IMR-90 (cell line): ENCODE data around the gene FLRT1. TPM values are rescaled to one million over a fixed set of nuclear protein-coding genes. Genes with fewer than 3 reads are reported as not detected.

ENCODE experiments used
- ATAC-seq: fragments of 200-7000 bp; cut with Tn5 transposase; 2 replicates; pipeline ENCODE4 v1.9.1; 2020; ENCODE audit warnings: low read depth, mild to moderate bottlenecking, moderate library complexity
- BruUV-seq: library from RNA; stranded (reverse); fragments of 400-500 nt; replicated peaks from 2 replicates; lab custom pipeline; 2021; lab: Mats Ljungman, UMichigan
- CTCF ChIA-PET: fragments of 300-600 bp; formaldehyde crosslinking; extraction: SDS; loops from one replicate; lab custom pipeline; 2021; ENCODE audit warnings: antibody characterized with exemption; lab: Yijun Ruan, JAX
- POLR2A ChIA-PET: fragments of 300-600 bp; sonication (Branson Sonifier 250); formaldehyde crosslinking; loops from one replicate; lab custom pipeline; 2022; ENCODE audit warnings: antibody characterized with exemption; ENCODE audit not compliant: unreplicated experiment; lab: Charles Lee
- DNase-seq: peaks from one replicate; pipeline ENCODE4 v3.0.0; 2013
- H2AFZ ChIP-seq: replicated peaks from 2 replicates; pipeline ENCODE3; 2013; ENCODE audit warnings: low read length, mild to moderate bottlenecking; ENCODE audit not compliant: poor library complexity
- H2AK5ac ChIP-seq: 2 replicates; pipeline ENCODE4 v1.6.1; 2013; ENCODE audit warnings: low read depth, low read length, inconsistent platforms
- H2AK9ac ChIP-seq: replicated peaks from 2 replicates; pipeline ENCODE3; 2013; ENCODE audit warnings: mild to moderate bottlenecking, low read depth, low read length, moderate library complexity; ENCODE audit not compliant: poor library complexity
- H2BK120ac ChIP-seq: 2 replicates; pipeline ENCODE4 v1.6.1; 2013; ENCODE audit warnings: low read depth, low read length, inconsistent platforms
- H2BK15ac ChIP-seq: 3 replicates; pipeline ENCODE4 v1.6.1; 2013; ENCODE audit warnings: low read depth, low read length, inconsistent platforms
- H2BK20ac ChIP-seq: 2 replicates; pipeline ENCODE4 v1.6.1; 2013; ENCODE audit warnings: low read depth, mild to moderate bottlenecking, inconsistent platforms, low read length, moderate library complexity
- H2BK5ac ChIP-seq: 2 replicates; pipeline ENCODE4 v1.6.1; 2013; ENCODE audit warnings: mild to moderate bottlenecking, low read depth, low read length, inconsistent platforms; ENCODE audit not compliant: poor library complexity, severe bottlenecking
- H3K14ac ChIP-seq: replicated peaks from 2 replicates; pipeline ENCODE4 v1.6.1; 2013; ENCODE audit warnings: low read depth, low read length, inconsistent platforms
- H3K18ac ChIP-seq: 2 replicates; pipeline ENCODE4 v1.6.1; 2013; ENCODE audit warnings: low read depth, low read length, control low read depth
- H3K23ac ChIP-seq: 2 replicates; pipeline ENCODE4 v1.6.1; 2013; ENCODE audit warnings: low read depth, low read length, inconsistent platforms
- H3K27ac ChIP-seq: 2 replicates; pipeline ENCODE4 v1.5.1; 2013; ENCODE audit warnings: mild to moderate bottlenecking, control low read depth, low read length; ENCODE audit not compliant: insufficient read depth
- H3K27me3 ChIP-seq: 2 replicates; pipeline ENCODE4 v1.6.1; 2013; ENCODE audit warnings: low read length; ENCODE audit not compliant: control insufficient read depth, insufficient read depth
- H3K36me3 ChIP-seq: 2 replicates; pipeline ENCODE4 v1.6.1; 2013; ENCODE audit warnings: low read length, mixed read lengths; ENCODE audit not compliant: control insufficient read depth, insufficient read depth
- H3K4ac ChIP-seq: 2 replicates; pipeline ENCODE4 v1.6.1; 2013; ENCODE audit warnings: low read depth, low read length, inconsistent platforms
- H3K4me1 ChIP-seq: 2 replicates; pipeline ENCODE4 v1.6.1; 2013; ENCODE audit warnings: low read length, mixed read lengths; ENCODE audit not compliant: control insufficient read depth, insufficient read depth
- H3K4me2 ChIP-seq: 2 replicates; pipeline ENCODE4 v1.6.1; 2013; ENCODE audit warnings: low read depth, mild to moderate bottlenecking, control low read depth, low read length, moderate library complexity
- H3K4me3 ChIP-seq: 2 replicates; pipeline ENCODE4 v1.5.1; 2013; ENCODE audit warnings: low read depth, mild to moderate bottlenecking, control low read depth, low read length, moderate library complexity; ENCODE audit not compliant: insufficient read depth
- H3K56ac ChIP-seq: 2 replicates; pipeline ENCODE4 v1.6.1; 2013; ENCODE audit warnings: low read length, inconsistent platforms; ENCODE audit not compliant: insufficient read depth; ENCODE audit errors: extremely low read depth
- H3K79me1 ChIP-seq, 2 experiments: 2 replicates each; pipeline ENCODE4 v1.6.1; 2013; ENCODE audit warnings: low read length in 2 of 2, inconsistent platforms in 1 of 2, low read depth in 1 of 2
- H3K9ac ChIP-seq: 2 replicates; pipeline ENCODE4 v1.6.1; 2013; ENCODE audit warnings: low read depth, low read length, control low read depth
- H3K9me1 ChIP-seq: 2 replicates; pipeline ENCODE4 v1.6.1; 2013; ENCODE audit warnings: low read length, inconsistent platforms; ENCODE audit not compliant: insufficient read depth
- H3K9me3 ChIP-seq: 2 replicates; pipeline ENCODE4 v1.6.1; 2013; ENCODE audit warnings: low read length; ENCODE audit not compliant: control insufficient read depth, insufficient read depth
- H4K20me1 ChIP-seq: 2 replicates; pipeline ENCODE4 v1.6.1; 2013; ENCODE audit warnings: low read length, inconsistent platforms; ENCODE audit not compliant: insufficient read depth
- H4K5ac ChIP-seq: 2 replicates; pipeline ENCODE4 v1.6.1; 2013; ENCODE audit warnings: mild to moderate bottlenecking, low read depth, low read length, control low read depth
- H4K8ac ChIP-seq, 2 experiments: 2 replicates each; pipeline ENCODE4 v1.6.1; 2013; ENCODE audit warnings: low read depth in 2 of 2, low read length in 2 of 2, control low read depth in 1 of 2, inconsistent platforms in 1 of 2
- H4K91ac ChIP-seq: 2 replicates; pipeline ENCODE4 v1.6.1; 2013; ENCODE audit warnings: low read depth, low read length, inconsistent platforms; ENCODE audit not compliant: insufficient read depth
- BHLHE40 ChIP-seq: fragments of 150-350 bp; IDR thresholded peaks from 2 replicates; pipeline ENCODE4 v1.6.1; 2016; ENCODE audit warnings: mild to moderate bottlenecking, low read depth, low read length
- CHD1 ChIP-seq: IDR thresholded peaks from 2 replicates; pipeline ENCODE4 v1.6.1; 2012; ENCODE audit warnings: low read depth, low read length, improper control_type of control experiment
- MAFK ChIP-seq: IDR thresholded peaks from 2 replicates; pipeline ENCODE4 v1.6.1; 2012; ENCODE audit warnings: low read depth, low read length, improper control_type of control experiment
- NFE2L2 ChIP-seq: fragments of 150-350 bp; IDR thresholded peaks from 2 replicates; pipeline ENCODE4 v1.6.1; 2016; ENCODE audit warnings: low read depth, mild to moderate bottlenecking, low read length
- RCOR1 ChIP-seq: IDR thresholded peaks from 2 replicates; pipeline ENCODE4 v1.6.1; 2012; ENCODE audit warnings: mild to moderate bottlenecking, low read length, improper control_type of control experiment; ENCODE audit not compliant: insufficient replicate concordance
- WGBS, 2 experiments: methylation state at CpG; one replicate each; pipeline versions ENCODE4 v1.1.5 to v1.1.7; 2013; ENCODE audit warnings: missing lambda C conversion rate in 2 of 2; ENCODE audit not compliant: insufficient read length in 1 of 2; ENCODE audit errors: extremely low coverage in 2 of 2; 5-methylcytosine and 5-hydroxymethylcytosine counted together
- dilution Hi-C: fragments of 300-500 bp; cut with HindIII; formaldehyde crosslinking; loops from one replicate; pipeline ENCODE4 v1.14.3; 2018; ENCODE audit warnings: low sequenced_read_pairs; ENCODE audit not compliant: unreplicated experiment
- in situ Hi-C: fragments of 300-500 bp; cut with MboI; formaldehyde crosslinking; loops from 3 replicates; pipeline ENCODE4 v1.14.3; 2019; ENCODE audit warnings: low sequenced_read_pairs, inconsistent platforms, mixed read lengths
- intact Hi-C: fragments of 100-400 bp; cut with micrococcal nuclease; formaldehyde crosslinking; loops from 2 replicates; pipeline ENCODE4 v1.10.0; 2022
- polyA plus RNA-seq, 3 experiments: library from polyadenylated mRNA; depleted of rRNA; stranded (reverse); fragments of >200 nt; gene quantifications; 2 replicates each; pipeline ENCODE4 v1.2.3, GENCODE V29; 2012; ENCODE audit warnings: low replicate concordance in 1 of 3
- total RNA-seq: library from RNA; depleted of rRNA; stranded (reverse); fragments of >200 nt; gene quantifications from 2 replicates; pipeline ENCODE4 v1.2.3, GENCODE V29; 2012
- TF ChIP-seq, protein P1 (sequence below): conservative IDR thresholded peaks from 2 replicates; pipeline ENCODE4 v1.5.1; 2012; ENCODE audit warnings: mild to moderate bottlenecking, low read depth, low read length, improper control_type of control experiment
- TF ChIP-seq, protein P2 (sequence below): fragments of 150-350 bp; IDR thresholded peaks from 2 replicates; pipeline ENCODE4 v1.6.1; 2017; ENCODE audit warnings: mild to moderate bottlenecking, antibody characterized with exemption, low read length, low read depth

FLRT1 gene
- total and polyA plus RNA-seq, 2 of the 4 experiments (the other 2 are of a cell fraction), result under 0.01 to 0.07 TPM

DNA sequence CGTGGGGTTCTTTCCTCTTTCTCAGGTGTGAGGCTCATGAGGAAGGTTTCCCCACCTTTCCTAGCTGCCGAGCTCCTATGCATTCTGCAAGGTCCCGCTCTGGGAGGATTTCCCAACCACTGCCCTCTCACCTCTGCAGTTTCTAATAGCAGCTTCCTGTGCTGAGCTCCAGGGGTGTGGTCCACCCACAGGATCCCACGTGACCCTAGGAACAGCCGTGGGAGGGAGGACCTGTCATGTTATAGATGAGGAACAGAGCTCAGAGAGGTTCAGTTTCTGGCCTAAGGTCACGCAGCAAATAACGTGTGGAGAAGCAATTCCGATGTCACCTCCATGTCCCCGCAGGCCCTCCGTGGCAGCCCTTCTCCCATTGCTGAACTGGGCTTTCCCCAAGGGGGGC lies 38.5 kb downstream of the FLRT1 start:
- ATAC-seq, result no peak
- H3K14ac ChIP-seq, result no peak overlapping the region

More for the DNA sequence above, 38.5 kb downstream of the FLRT1 start:
- Histone ChIP-seq H4K8ac (no peak overlapping the region), H4K91ac (no peak overlapping the region), H3K4me1 (no peaks in the 10 kb centered on the region), H2BK20ac (no peak overlapping the region), H3K27me3 (peaks cover 5% of the 10 kb centered on the region; the same call in 1 of the 2 replicates), H3K27ac (no peak overlapping the region), H3K18ac (no peak overlapping the region), H2BK5ac (no peak overlapping the region), H3K79me1 (no peaks in the 10 kb centered on the region), H3K23ac (no peak overlapping the region), H3K9me3 (no peaks in the 10 kb centered on the region), H3K4me2 (no peak overlapping the region), H2AK5ac (no peak overlapping the region), H4K20me1 (peaks cover 12% of the 10 kb centered on the region; the same call in 1 of the 2 replicates), H3K36me3 (no peaks in the 10 kb centered on the region), H3K9ac (no peak overlapping the region), H2AFZ (no peak overlapping the region), H4K5ac (no peak overlapping the region), H3K4ac (no peak overlapping the region), H3K9me1 (0 out of 2 replicates have a peak, but pooled peaks cover 3% of the 10 kb centered on the region), H3K4me3 (no peak overlapping the region), H2BK120ac (no peak overlapping the region), H2AK9ac (no peak overlapping the region), H2BK15ac (no peak overlapping the region), H3K56ac (no peak overlapping the region)
- WGBS, 2 experiments, result 100% methylated on average over 5 of the region's 10 CpGs; no CpG with 5 or more reads in 1 of the 2 experiments
- in situ Hi-C loops, result no loop called here
- ChIA-PET CTCF (no interaction called here), POLR2A (no interaction called here)
- dilution Hi-C loops, result no loop called here
- TF ChIP-seq RCOR1, result no peak
- no peak for TF ChIP-seq NFE2L2
- no peak for TF ChIP-seq CHD1
- no peak for TF ChIP-seq MAFK
- TF ChIP-seq BHLHE40, result no peak
- TF ChIP-seq, protein P1, sequence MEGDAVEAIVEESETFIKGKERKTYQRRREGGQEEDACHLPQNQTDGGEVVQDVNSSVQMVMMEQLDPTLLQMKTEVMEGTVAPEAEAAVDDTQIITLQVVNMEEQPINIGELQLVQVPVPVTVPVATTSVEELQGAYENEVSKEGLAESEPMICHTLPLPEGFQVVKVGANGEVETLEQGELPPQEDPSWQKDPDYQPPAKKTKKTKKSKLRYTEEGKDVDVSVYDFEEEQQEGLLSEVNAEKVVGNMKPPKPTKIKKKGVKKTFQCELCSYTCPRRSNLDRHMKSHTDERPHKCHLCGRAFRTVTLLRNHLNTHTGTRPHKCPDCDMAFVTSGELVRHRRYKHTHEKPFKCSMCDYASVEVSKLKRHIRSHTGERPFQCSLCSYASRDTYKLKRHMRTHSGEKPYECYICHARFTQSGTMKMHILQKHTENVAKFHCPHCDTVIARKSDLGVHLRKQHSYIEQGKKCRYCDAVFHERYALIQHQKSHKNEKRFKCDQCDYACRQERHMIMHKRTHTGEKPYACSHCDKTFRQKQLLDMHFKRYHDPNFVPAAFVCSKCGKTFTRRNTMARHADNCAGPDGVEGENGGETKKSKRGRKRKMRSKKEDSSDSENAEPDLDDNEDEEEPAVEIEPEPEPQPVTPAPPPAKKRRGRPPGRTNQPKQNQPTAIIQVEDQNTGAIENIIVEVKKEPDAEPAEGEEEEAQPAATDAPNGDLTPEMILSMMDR, result no peak
- TF ChIP-seq, protein P2, sequence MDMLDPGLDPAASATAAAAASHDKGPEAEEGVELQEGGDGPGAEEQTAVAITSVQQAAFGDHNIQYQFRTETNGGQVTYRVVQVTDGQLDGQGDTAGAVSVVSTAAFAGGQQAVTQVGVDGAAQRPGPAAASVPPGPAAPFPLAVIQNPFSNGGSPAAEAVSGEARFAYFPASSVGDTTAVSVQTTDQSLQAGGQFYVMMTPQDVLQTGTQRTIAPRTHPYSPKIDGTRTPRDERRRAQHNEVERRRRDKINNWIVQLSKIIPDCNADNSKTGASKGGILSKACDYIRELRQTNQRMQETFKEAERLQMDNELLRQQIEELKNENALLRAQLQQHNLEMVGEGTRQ, result 0 out of 2 replicates have a peak, but pooled peaks have one; percentile 21
- BruUV-seq, result no TSS peak
- no peak for DNase-seq
- intact Hi-C loops, result no loop called here
